Measurements from ENCODE around the gene C19orf47. TPM values are rescaled to one million over a fixed set of nuclear protein-coding genes. Genes with fewer than 3 reads are reported as not detected.

The C19orf47 gene
- total RNA-seq, 1 donor from 2014 or later: 10.4 TPM

DNA sequence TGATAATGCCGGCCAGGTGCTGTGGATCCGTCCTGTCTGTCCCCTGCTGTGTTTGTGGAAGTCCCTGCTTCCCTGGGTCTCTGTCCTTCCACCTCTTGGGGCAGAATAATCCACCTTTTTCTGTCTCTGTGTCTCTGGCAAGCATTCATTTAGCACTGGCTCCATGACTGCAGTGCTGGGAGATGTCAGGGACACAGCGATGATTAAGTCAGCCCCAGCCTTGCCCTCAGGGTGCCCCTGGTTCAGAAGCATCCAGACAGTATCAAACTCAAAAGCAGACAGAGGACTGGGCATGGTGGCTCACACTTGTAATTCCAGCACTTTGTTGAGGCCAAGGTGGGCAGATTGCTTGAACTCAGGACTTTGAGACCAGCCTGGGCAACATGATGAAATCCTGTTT is 40.3 kb upstream of the C19orf47 start:
- no peak overlapping the region for H3K4me3 ChIP-seq (ENCODE audit: low read depth, low read length)
- peaks cover 3% of the 10 kb centered on the region for H3K27me3 ChIP-seq (ENCODE audit: control insufficient read depth, insufficient read depth, low read length)
- TF ChIP-seq, protein P1, sequence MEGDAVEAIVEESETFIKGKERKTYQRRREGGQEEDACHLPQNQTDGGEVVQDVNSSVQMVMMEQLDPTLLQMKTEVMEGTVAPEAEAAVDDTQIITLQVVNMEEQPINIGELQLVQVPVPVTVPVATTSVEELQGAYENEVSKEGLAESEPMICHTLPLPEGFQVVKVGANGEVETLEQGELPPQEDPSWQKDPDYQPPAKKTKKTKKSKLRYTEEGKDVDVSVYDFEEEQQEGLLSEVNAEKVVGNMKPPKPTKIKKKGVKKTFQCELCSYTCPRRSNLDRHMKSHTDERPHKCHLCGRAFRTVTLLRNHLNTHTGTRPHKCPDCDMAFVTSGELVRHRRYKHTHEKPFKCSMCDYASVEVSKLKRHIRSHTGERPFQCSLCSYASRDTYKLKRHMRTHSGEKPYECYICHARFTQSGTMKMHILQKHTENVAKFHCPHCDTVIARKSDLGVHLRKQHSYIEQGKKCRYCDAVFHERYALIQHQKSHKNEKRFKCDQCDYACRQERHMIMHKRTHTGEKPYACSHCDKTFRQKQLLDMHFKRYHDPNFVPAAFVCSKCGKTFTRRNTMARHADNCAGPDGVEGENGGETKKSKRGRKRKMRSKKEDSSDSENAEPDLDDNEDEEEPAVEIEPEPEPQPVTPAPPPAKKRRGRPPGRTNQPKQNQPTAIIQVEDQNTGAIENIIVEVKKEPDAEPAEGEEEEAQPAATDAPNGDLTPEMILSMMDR (IDR thresholded peaks at IDR 0.05; ENCODE audit: insufficient read depth, low read length, poor library complexity, severe bottlenecking): no peak
- no peak for DNase-seq (ENCODE audit: low read depth)
- no peaks in the 10 kb centered on the region for H3K36me3 ChIP-seq (ENCODE audit: control insufficient read depth, insufficient read depth, low read length)

DNA sequence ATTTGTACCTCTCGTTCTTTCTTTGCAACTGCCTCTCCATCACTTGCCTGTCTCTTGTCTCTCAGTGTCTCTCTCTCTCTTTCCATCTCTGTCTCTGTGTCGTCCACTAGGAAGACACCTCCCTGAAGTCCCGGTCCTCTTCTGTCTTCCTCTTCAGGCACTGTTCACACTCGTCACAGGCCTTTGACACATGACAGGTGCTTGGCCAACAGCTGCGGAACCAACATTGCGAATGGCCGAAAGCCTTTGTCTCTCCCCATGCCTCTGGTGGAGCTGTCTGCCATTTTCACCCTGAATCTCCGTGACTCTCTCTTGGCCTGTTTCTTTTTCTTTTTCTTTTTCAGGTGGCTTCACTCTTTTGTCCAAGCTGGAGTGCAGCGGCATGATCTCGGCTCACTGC is 39.0 kb upstream of the C19orf47 start:
- H3K4me3 ChIP-seq (ENCODE audit: low read depth, low read length): no peak overlapping the region
- peaks cover 3% of the 10 kb centered on the region for H3K27me3 ChIP-seq (ENCODE audit: control insufficient read depth, insufficient read depth, low read length)
- TF ChIP-seq, protein P1 (IDR thresholded peaks at IDR 0.05; ENCODE audit: insufficient read depth, low read length, poor library complexity, severe bottlenecking): no peak
- no peak for DNase-seq (ENCODE audit: low read depth)
- H3K36me3 ChIP-seq (ENCODE audit: control insufficient read depth, insufficient read depth, low read length): no peaks in the 10 kb centered on the region

DNA sequence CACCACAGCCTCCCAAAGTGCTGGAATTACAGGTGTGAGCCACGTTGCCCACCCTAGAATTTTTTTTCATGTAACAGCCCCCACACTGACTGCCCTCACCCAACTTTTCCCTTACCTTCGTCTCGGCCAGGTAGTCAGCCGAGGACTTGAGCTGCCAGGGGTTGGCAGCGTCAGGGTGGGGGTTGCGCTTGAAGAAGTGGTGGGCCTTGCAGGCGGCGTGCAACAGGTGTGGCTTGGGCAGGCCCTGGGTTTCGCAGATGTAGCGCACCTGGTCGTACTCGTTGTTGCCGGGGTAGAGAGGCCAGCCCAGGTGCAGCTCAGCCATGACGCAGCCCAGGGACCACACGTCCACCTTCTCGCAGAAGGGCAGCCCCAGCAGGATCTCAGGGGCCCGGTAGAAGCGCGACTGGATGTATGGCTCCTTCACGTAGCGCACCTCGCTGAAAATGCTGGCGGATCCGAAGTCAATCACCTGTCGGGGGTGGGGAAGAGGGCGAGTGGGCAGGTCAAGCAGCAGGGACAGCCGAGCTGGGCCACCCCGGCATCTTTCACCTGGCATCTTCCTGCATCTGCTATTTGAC is 35.6 kb upstream of the C19orf47 start:
- peaks cover 3% of the 10 kb centered on the region for H3K27me3 ChIP-seq (ENCODE audit: control insufficient read depth, insufficient read depth, low read length)
- H3K36me3 ChIP-seq (ENCODE audit: control insufficient read depth, insufficient read depth, low read length): no peaks in the 10 kb centered on the region
- TF ChIP-seq, protein P1 (IDR thresholded peaks at IDR 0.05; ENCODE audit: insufficient read depth, low read length, poor library complexity, severe bottlenecking): no peak
- H3K4me3 ChIP-seq (ENCODE audit: low read depth, low read length): no peak overlapping the region
- DNase-seq (ENCODE audit: low read depth): no peak

DNA sequence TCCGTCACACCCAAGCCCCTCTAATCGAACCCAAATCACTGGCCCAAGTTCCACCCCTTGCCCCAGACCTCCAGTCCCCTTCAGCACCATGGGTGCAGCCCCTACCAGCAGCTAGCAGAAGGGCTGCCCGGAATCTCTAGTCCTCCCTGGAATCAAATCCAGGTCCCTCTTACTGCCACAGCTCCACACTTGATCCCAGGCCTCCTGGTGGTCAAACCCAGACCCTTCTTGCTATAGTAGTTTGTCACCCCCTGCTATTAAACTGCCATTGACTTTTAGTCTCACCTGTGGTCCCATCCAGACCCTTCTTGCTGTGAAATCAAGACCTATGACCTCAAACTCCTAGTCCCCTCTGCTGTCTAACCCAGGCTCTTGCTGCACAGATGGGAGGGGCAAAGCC is 33.1 kb upstream of the C19orf47 start:
- peaks cover 3% of the 10 kb centered on the region for H3K27me3 ChIP-seq (ENCODE audit: control insufficient read depth, insufficient read depth, low read length)
- no peak overlapping the region for H3K4me3 ChIP-seq (ENCODE audit: low read depth, low read length)
- no peaks in the 10 kb centered on the region for H3K36me3 ChIP-seq (ENCODE audit: control insufficient read depth, insufficient read depth, low read length)
- DNase-seq (ENCODE audit: low read depth): no peak
- TF ChIP-seq, protein P1 (IDR thresholded peaks at IDR 0.05; ENCODE audit: insufficient read depth, low read length, poor library complexity, severe bottlenecking): no peak

DNA sequence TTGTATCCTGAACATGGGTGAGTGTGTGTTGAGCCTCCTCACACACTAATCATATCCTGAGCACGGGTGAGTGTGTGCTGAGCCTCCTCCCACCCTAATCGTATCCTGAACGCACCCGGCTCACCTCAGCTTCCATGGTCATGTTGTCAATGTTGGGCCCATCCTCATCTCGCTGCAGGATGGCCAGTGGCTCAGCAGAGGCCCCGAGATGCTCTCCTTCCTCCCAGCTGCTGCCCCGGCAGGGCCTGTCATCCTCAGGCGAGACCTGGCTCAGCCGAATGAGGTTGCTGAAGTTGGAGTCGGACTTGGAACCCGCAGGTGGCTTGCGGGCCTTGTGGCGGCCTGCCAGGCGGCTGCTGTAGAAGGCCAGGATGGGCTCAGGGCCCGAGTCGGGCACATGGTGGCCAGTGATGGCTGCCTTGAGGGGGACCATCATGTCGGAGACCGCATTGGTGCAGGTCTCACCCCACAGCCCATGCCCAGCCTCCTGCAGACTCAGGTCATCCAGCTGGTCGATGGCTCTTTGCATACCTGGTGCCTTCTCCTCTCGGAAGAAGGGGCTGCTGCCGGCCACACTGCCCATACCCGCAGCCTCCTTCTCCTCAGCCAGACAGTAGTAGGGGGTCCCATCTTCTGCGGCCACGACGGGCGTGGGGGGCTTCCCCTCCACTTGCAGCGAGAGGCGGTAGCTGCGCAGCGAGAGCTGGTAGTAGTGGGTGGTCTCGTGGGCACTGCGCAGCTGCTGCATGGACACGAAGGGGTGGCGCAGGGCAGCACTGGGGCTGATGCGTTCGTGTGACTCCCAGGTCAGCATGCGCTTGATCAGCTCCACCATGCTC is 32.2 kb upstream of the C19orf47 start:
- Histone ChIP-seq H3K36me3 (ENCODE audit: control insufficient read depth, insufficient read depth, low read length) (no peaks in the 10 kb centered on the region), H3K4me3 (ENCODE audit: low read depth, low read length) (no peak overlapping the region), H3K27me3 (ENCODE audit: control insufficient read depth, insufficient read depth, low read length) (peaks cover 3% of the 10 kb centered on the region)
- DNase-seq (ENCODE audit: low read depth): no peak
- TF ChIP-seq, protein P1 (IDR thresholded peaks at IDR 0.05; ENCODE audit: insufficient read depth, low read length, poor library complexity, severe bottlenecking): no peak
